ENCODE data around the gene ZFP36. TPM values are rescaled to one million over a fixed set of nuclear protein-coding genes. Genes with fewer than 3 reads are reported as not detected.
"Not testable (repeated sequence)": the region's sequence is repeated elsewhere in the genome, so short reads cannot be mapped to it uniquely, and the experiment has no call there.

ZFP36 gene
- total RNA-seq, 1 donor from 2014 or later = 111 TPM

DNA sequence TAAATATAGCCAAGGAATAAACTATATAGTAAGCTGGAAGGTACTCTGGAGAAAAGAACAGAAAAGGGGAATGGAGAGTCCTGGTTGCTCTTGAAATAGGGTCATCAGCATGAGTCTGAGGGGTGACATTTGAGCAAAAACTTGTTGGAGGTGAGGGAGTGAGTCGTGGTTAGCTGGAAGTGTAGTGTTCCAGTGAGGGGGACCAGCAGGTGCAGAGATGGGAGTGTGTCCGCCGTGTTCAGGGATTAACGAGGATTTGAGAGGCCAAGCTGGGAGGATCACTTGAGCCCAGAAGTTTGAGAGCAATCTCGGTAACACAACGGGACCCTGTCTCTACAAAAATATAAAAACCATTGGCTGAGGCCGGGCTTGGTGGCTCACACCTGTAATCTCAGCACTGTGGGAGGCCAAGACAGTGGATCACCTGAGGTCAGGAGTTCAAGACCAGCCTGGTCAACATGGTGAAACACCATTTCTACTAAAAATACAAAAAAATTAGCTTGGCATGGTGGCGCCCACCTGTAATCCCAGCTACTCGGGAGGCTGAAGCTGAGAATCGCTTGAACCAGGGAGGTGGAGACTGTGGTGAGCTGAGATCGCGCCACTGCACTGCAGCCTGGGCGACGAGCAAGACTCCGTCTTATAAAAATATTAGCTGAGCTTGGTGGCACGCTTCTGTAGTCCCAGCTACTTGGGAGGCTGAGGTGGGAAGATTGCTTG lies 39.9 kb downstream of the ZFP36 start:
- Mint-ChIP-seq H3K27me3 (ENCODE audit: low read depth) (no peaks in the 10 kb centered on the region), H3K4me3 (peak overlapping the region; percentile 92), H3K9me3 (no peaks in the 10 kb centered on the region), H3K36me3 (peaks cover 14% of the 10 kb centered on the region), H3K27ac (peak overlapping the region; percentile 97), H3K4me1 (peaks cover 26% of the 10 kb centered on the region)
- no peak for DNase-seq (ENCODE audit: low spot score in 2 of 2, unreplicated experiment in 2 of 2)
- TF ChIP-seq CTCF (IDR thresholded peaks at IDR 0.05; ENCODE audit: unreplicated experiment) = no peak

GRCh38 chr19:39448271-39448670 lies 41.6 kb downstream of the ZFP36 start:
- Mint-ChIP-seq H3K27ac (no peak overlapping the region), H3K4me1 (peaks cover 26% of the 10 kb centered on the region), H3K9me3 (no peaks in the 10 kb centered on the region), H3K36me3 (peaks cover 28% of the 10 kb centered on the region), H3K4me3 (peak overlapping the region; percentile 15), H3K27me3 (ENCODE audit: low read depth) (no peaks in the 10 kb centered on the region)
- no peak for DNase-seq (ENCODE audit: low spot score in 2 of 2, unreplicated experiment in 2 of 2)
- TF ChIP-seq CTCF (IDR thresholded peaks at IDR 0.05; ENCODE audit: unreplicated experiment) = no peak

DNA sequence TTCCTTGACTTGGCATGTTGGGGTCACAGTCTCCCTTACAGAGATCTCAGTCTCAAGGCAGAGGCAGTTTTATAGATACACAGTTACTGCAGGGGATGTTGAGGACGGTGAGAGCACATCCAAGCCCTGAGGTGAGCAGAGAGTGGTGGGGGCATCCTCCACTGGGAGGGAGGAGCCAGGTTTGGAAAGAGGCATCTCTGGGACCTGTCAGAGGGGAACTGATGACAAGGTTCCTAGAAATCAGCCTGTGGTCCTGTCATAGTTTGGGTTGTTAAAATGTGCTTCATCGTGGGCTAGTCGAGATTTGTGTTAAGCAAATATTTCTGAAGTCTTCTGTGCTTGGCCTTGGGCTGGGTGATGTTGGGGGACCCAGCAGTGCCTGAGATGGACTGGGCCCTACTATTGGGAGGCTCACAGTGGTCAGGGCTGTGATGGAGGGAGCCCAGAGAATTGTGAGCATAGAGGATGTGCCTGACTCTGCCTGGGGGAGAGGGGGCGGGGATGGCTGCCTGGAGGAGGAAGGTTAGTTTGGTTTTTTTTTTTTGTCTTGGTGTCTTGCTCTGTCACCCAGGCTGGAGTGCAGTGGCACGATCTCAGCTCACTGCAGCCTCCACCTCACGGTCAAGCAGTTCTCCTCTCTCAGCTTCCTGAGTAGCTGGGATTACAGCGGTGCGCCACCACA lies 42.6 kb downstream of the ZFP36 start:
- Mint-ChIP-seq H3K4me3 (no peak overlapping the region), H3K36me3 (peaks cover 34% of the 10 kb centered on the region), H3K27me3 (ENCODE audit: low read depth) (no peaks in the 10 kb centered on the region), H3K27ac (no peak overlapping the region), H3K9me3 (no peaks in the 10 kb centered on the region), H3K4me1 (peaks cover 26% of the 10 kb centered on the region)
- DNase-seq (ENCODE audit: low spot score in 2 of 2, unreplicated experiment in 2 of 2) = no peak
- TF ChIP-seq CTCF (IDR thresholded peaks at IDR 0.05; ENCODE audit: unreplicated experiment) = no peak

- peaks cover 12% of the 10 kb centered on the region for H3K4me1 Mint-ChIP-seq
- DNase-seq (ENCODE audit: low spot score in 2 of 2, unreplicated experiment in 2 of 2); H3K27ac Mint-ChIP-seq; H3K27me3 Mint-ChIP-seq (ENCODE audit: low read depth); H3K9me3 Mint-ChIP-seq; H3K4me3 Mint-ChIP-seq: not testable (repeated sequence)
- H3K36me3 Mint-ChIP-seq = peaks cover 38% of the 10 kb centered on the region
Observed at GRCh38 chr19:39451257-39451656, 44.6 kb downstream of the ZFP36 start.

Small RNAs within 50 kb of the gene (microRNA-seq; reads per million reads assigned to microRNA genes)
- not detected for gene MIR4530

Other genes starting within 250 kb of the ZFP36 start
- 11.7 to 14.8 TPM (median 12.2 TPM) in 3 replicates for gene NCCRP1, start 209.9 kb upstream of the ZFP36 start, total RNA-seq
- not detected in 3 replicates for gene SYCN, start 202.6 kb upstream of the ZFP36 start, total RNA-seq
- gene IFNL3, start 161.8 kb upstream of the ZFP36 start, total RNA-seq = not detected in 3 replicates
- gene IFNL4, start 158.0 kb upstream of the ZFP36 start, total RNA-seq = 0.14 to 0.74 TPM (median 0.40 TPM) in 3 replicates
- gene IFNL2, start 138.5 kb upstream of the ZFP36 start, total RNA-seq = not detected in 3 replicates
- not detected in 3 replicates for gene IFNL1, start 110.4 kb upstream of the ZFP36 start, total RNA-seq
- 19.1 to 20.6 TPM (median 20.4 TPM) in 3 replicates for gene LRFN1, start 86.0 kb upstream of the ZFP36 start, total RNA-seq
- gene GMFG, start 70.8 kb upstream of the ZFP36 start, total RNA-seq = not detected in 3 replicates
- 128 to 143 TPM (median 133 TPM) in 3 replicates for gene SAMD4B, start 64.4 kb upstream of the ZFP36 start, total RNA-seq
- gene PAF1, start 15.7 kb upstream of the ZFP36 start, total RNA-seq = 41.4 to 47.8 TPM (median 42.9 TPM) in 3 replicates
- 35.6 to 39.2 TPM (median 36.1 TPM) in 3 replicates for gene MED29, start 15.5 kb upstream of the ZFP36 start, total RNA-seq
- 160 to 172 TPM (median 164 TPM) in 3 replicates for gene PLEKHG2, start 5.8 kb downstream of the ZFP36 start, total RNA-seq
- gene RPS16, start 29.1 kb downstream of the ZFP36 start, total RNA-seq = 1,616 to 1,722 TPM (median 1,707 TPM) in 3 replicates
- 127 to 136 TPM (median 129 TPM) in 3 replicates for gene SUPT5H, start 38.7 kb downstream of the ZFP36 start, total RNA-seq
- gene TIMM50, start 74.0 kb downstream of the ZFP36 start, total RNA-seq = 69.3 to 78.9 TPM (median 70.7 TPM) in 3 replicates
- 0.40 to 0.53 TPM (median 0.50 TPM) in 3 replicates for gene DLL3, start 92.1 kb downstream of the ZFP36 start, total RNA-seq
- gene SELENOV, start 108.3 kb downstream of the ZFP36 start, total RNA-seq = 0.60 to 0.81 TPM (median 0.78 TPM) in 3 replicates
- 2.6 to 4.0 TPM (median 2.8 TPM) in 3 replicates for gene EID2B, start 126.0 kb downstream of the ZFP36 start, total RNA-seq
- gene EID2, start 133.3 kb downstream of the ZFP36 start, total RNA-seq = 18.8 to 22.6 TPM (median 19.7 TPM) in 3 replicates
- gene LGALS13, start 195.7 kb downstream of the ZFP36 start, total RNA-seq = not detected in 3 replicates
- gene LGALS16, start 249.1 kb downstream of the ZFP36 start, total RNA-seq = not detected in 3 replicates